Hematopoietic multipotent progenitor cell treated with erythropoietin and hydrocortisone succinate and interleukin-3 and kit ligand, for 15 days (in vitro differentiated cells): ENCODE measurements around the gene PHLDB1.
A peak's percentile ranks its signal among the peaks of the same experiment; 100 is the strongest.
"Not testable (repeated sequence)": the region's sequence is repeated elsewhere in the genome, so short reads cannot be mapped to it uniquely, and the experiment has no call there.

ENCODE experiments used
- DNase-seq: peaks from one replicate; pipeline ENCODE4 v3.0.0-alpha.2; 2015; ENCODE audit warnings: low spot score

Gene PHLDB1

GRCh38 chr11:118684187-118684586 is 76.8 kb downstream of the PHLDB1 start:
- DNase-seq, result no peak

DNA sequence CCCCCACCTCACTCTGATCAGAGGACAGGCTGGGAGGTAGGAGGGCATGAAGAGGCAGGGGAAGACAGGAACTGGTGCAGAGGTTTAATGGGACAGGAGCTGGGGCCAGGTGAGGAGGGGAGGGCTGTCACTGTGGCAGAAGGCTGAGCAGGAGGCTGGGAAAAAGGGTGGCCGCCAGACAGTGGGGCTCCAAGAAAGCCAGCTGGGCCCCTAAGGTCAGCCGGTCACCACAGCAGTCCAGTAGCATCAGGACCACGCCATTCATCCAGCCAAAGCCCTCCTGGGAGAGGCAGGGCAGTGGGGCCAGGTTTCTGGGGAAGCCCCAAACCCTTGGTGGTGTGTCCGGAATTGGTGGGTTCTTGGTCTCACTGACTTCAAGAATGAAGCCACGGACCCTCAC is 80.5 kb downstream of the PHLDB1 start:
- no peak for DNase-seq

GRCh38 chr11:118688339-118688738 is 80.9 kb downstream of the PHLDB1 start:
- not testable (repeated sequence) for DNase-seq

GRCh38 chr11:118688851-118689502 is 81.6 kb downstream of the PHLDB1 start:
- no peak for DNase-seq

GRCh38 chr11:118689503-118689851 is 82.1 kb downstream of the PHLDB1 start:
- DNase-seq, result no peak

GRCh38 chr11:118689852-118690552 is 82.6 kb downstream of the PHLDB1 start:
- peak; percentile 66 for DNase-seq

DNA sequence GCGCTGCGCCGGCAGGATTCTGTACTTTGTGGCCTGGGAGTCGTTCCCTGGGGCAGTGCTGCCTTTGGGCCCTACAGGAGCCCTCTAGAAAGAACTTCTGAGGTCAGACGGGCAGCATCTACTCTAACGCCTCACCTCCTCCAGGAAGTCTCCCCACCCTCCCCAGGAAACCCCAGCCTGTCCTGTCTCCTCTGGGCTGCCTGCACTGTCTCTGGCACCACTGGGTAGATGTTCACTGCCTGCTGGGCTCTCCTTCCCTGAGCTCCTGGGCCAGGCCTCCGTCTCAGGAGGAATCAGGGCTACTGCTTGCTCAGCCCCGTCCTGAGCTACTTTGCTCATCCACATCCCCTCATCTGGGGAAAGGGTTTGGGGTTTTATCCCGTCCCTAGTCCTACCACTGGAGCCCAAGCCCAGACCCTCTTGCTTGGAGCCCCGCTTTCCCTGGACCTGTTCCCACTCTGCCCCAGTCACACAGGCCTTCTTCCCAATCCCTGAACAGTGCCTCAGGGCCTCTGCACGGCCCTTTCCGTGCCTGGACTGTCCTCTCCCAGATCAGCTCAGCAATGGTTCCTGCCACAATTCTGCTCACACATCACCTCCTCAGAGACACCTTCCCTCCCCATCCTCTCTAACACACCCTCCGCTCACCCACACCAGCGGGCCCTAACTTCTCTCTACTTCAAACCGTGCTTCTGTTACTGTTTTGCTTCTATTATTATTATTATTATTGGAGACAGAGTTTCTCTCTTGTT is 83.3 kb downstream of the PHLDB1 start:
- no peak for DNase-seq

DNA sequence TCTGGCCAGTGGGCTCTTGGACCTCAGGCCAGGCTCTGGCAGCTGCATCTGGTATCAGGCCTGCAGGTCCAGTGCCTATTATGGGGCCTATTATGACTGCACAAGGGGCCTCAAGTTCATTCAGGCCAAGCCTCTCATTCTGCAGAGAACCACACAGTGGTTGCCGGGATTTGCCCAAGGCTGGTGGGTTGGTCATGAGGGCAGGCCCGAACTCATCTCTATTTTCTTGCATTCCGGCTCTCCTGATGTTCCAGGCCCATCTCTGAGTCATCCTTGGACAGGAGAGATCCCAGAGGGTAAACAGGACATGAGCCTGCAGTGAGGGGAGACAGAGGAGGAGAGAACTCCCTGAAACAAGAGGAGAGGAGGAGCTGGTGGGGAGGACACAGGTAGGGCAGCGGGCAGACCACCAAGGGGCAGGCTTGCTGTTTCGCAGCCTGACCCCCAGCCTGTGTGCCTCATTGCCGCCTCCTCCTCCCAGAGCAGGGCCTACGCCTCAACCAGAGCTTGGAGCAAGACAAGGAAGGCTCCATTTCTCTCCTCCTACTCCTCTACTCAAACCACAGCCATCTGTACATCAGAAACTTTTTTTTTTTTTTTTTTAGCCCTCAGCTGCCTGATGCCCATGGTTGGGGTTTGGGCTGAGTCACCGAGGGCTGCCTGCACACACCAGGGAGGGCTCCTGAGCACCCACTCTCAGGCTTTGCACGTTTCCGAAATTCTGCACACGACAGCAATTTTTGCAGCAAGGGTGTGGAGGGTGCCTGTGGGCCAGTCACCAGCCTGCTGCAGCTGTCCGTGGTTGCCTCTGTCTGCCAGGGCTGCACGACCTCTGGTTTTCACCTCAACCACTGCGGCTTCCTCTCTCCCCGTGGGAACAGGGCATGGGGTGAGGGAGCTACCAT is 84.8 kb downstream of the PHLDB1 start:
- DNase-seq, result no peak

DNA sequence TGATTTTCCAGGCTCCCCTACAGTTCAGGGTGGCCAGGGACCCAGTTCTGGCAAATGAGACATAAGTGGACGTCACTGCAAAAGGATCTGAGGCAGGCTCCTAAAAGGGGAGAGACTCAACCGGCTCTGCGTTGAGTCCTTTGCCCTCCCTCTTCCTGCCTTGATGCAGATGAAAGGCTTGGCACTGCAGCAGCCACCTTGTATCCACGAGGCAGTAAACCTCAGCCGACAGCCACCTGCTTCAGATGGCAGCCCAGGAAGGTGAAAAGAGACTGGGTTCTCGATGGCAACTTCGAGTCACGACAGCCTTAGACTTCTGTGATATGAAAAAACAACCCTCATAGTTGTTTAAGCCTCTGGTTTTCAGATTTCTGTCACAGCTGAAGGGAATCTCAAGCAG is 86.8 kb downstream of the PHLDB1 start:
- no peak for DNase-seq

- no peak for DNase-seq
Observed at GRCh38 chr11:118694771-118695170, 87.4 kb downstream of the PHLDB1 start.

- no peak for DNase-seq
Observed at GRCh38 chr11:118696673-118697226, 89.3 kb downstream of the PHLDB1 start.

GRCh38 chr11:118697346-118697745 is 89.9 kb downstream of the PHLDB1 start:
- DNase-seq, result no peak

- DNase-seq, result no peak
Observed at GRCh38 chr11:118699506-118700220, 92.2 kb downstream of the PHLDB1 start.

GRCh38 chr11:118703563-118704106 is 96.2 kb downstream of the PHLDB1 start:
- DNase-seq, result no peak

- DNase-seq, result no peak
Observed at GRCh38 chr11:118705111-118705741, 97.8 kb downstream of the PHLDB1 start.

DNA sequence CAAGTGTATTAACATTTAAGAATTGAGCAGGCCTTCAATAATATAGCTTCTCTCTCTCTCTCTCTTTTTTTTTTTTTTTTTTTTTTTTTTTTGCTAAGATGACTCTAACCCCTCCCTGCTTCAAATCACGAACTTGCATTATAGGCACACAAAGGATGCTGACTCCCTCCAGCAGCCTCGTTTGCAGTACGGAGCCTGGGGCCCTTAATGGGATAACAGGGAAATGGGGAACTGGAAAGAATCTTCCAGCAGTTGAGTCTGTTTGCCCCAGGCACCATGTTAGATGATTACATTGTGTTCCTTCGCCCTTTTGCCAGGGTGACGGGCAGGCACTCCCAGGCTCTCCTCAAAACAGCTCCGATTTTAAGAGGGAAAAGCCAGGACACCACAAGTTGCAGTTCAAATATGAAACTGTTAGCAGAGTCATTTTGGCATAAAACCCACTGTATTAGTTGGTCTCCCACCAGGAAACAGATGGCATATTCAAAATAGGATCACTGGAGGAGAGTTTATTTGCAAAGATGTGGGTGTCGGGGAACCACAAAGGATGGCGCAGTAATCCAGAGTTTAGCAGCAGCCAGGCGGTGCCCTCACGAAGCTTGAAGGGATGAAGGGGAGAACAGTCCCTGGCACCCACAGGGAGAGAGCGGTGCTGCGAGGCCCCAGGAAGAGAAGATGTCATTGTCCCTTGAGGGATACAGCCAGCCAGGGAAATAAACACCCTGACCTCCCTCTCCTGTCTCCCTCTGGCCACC is 98.6 kb downstream of the PHLDB1 start:
- DNase-seq, result no peak

GRCh38 chr11:118706546-118706825 is 99.1 kb downstream of the PHLDB1 start:
- no peak for DNase-seq
